GM12878 (cell line): ENCODE measurements around the gene USP47. TPM values are rescaled to one million over a fixed set of nuclear protein-coding genes. Genes with fewer than 3 reads are reported as not detected.

Experiments used
- ATAC-seq: fragments of 200-7000 bp; cut with Tn5 transposase; 3 replicates; pipeline ENCODE4 v1.9.1; 2020; ENCODE audit warnings: mild to moderate bottlenecking, moderate library complexity
- BruUV-seq: library from RNA; stranded (reverse); fragments of 400-500 nt; replicated peaks from 2 replicates; lab custom pipeline; 2021; lab: Mats Ljungman, UMichigan
- CTCF ChIA-PET: fragments of 300-600 bp; sonication (Branson Sonifier 250); formaldehyde crosslinking; extraction: SDS; loops from one replicate; lab custom pipeline; 2021; ENCODE audit warnings: inconsistent platforms; lab: Yijun Ruan, JAX
- POLR2A ChIA-PET: fragments of 350-600 bp; formaldehyde crosslinking; extraction: SDS; loops from one replicate; lab custom pipeline; 2021; ENCODE audit warnings: inconsistent platforms; lab: Charles Lee
- RAD21 ChIA-PET: fragments of 300-600 bp; sonication (Branson Sonifier 250); formaldehyde crosslinking; loops from one replicate; lab custom pipeline; 2023; ENCODE audit warnings: antibody characterized with exemption; ENCODE audit not compliant: unreplicated experiment; lab: Charles Lee
- SMC1A ChIA-PET: fragments of 300-600 bp; sonication (Branson Sonifier 250); formaldehyde crosslinking; loops from one replicate; lab custom pipeline; 2023; ENCODE audit not compliant: unreplicated experiment, uncharacterized antibody; lab: Charles Lee
- DNase-seq: peaks from one replicate; pipeline ENCODE4 v3.0.0-alpha.2; 2011; ENCODE audit warnings: low read depth, low spot score
- FAIRE-seq: peaks from 3 replicates; lab custom pipeline; 2011; peaks lifted over from hg19 to GRCh38; lab: Jason Lieb, UNC
- H2AFZ ChIP-seq: 2 replicates; pipeline ENCODE4 v1.6.0; 2011; ENCODE audit warnings: low read depth, low read length, control low read depth; ENCODE audit not compliant: control insufficient read depth
- H3K27ac ChIP-seq: 2 replicates; pipeline ENCODE4 v1.5.1; 2011; ENCODE audit warnings: control low read depth; ENCODE audit not compliant: control insufficient read depth, insufficient read depth
- H3K27me3 ChIP-seq, 2 experiments: replicated peaks in 1 of 2; 2 replicates each; pipeline versions ENCODE4 v1.6.0 to v1.6.1; 2011; ENCODE audit warnings: low read length in 1 of 2; ENCODE audit not compliant: control insufficient read depth in 2 of 2, insufficient read depth in 2 of 2
- H3K36me3 ChIP-seq, 2 experiments: 2 replicates each; pipeline ENCODE4 v1.5.1; 2011; ENCODE audit warnings: low read length in 1 of 2; ENCODE audit not compliant: control insufficient read depth in 2 of 2, insufficient read depth in 2 of 2
- H3K4me1 ChIP-seq: 2 replicates; pipeline ENCODE4 v1.6.1; 2011; ENCODE audit warnings: mild to moderate bottlenecking, low read length, moderate library complexity, mixed read lengths; ENCODE audit not compliant: control insufficient read depth, insufficient read depth
- H3K4me2 ChIP-seq: 2 replicates; pipeline ENCODE4 v1.6.0; 2011; ENCODE audit warnings: control low read depth; ENCODE audit not compliant: control insufficient read depth, insufficient read depth
- H3K4me3 ChIP-seq: fragments of 200-600 bp; sonication (generic); 2 replicates; pipeline ENCODE4 v1.5.1; 2016
- H3K79me2 ChIP-seq: 2 replicates; pipeline ENCODE4 v1.6.0; 2011; ENCODE audit warnings: low read length; ENCODE audit not compliant: control insufficient read depth, insufficient read depth
- H3K9ac ChIP-seq: 2 replicates; pipeline ENCODE4 v1.8.0; 2011; ENCODE audit warnings: low read length, control low read depth, mixed read lengths; ENCODE audit not compliant: control insufficient read depth, insufficient read depth
- H3K9me3 ChIP-seq: replicated peaks from 3 replicates; pipeline ENCODE4 v1.5.1; 2011; ENCODE audit warnings: mild to moderate bottlenecking, low read length; ENCODE audit not compliant: control insufficient read depth, insufficient read depth
- H4K20me1 ChIP-seq: 2 replicates; pipeline ENCODE4 v1.6.0; 2011; ENCODE audit not compliant: control insufficient read depth, insufficient read depth
- BCL11A ChIP-seq: IDR thresholded peaks from 2 replicates; pipeline ENCODE4 v1.6.1; 2011; ENCODE audit warnings: low read depth, low read length
- FOXM1 ChIP-seq: IDR thresholded peaks from 2 replicates; pipeline ENCODE4 v1.6.1; 2012; ENCODE audit warnings: low read depth, mild to moderate bottlenecking, inconsistent platforms, low read length, moderate library complexity
- POLR2AphosphoS5 ChIP-seq: IDR thresholded peaks from 2 replicates; pipeline ENCODE4 v1.6.1; 2011; ENCODE audit warnings: mild to moderate bottlenecking, low read length, inconsistent platforms
- TCF3 ChIP-seq: IDR thresholded peaks from 2 replicates; pipeline ENCODE4 v1.6.1; 2012; ENCODE audit warnings: low read depth, mild to moderate bottlenecking, low read length, borderline replicate concordance; ENCODE audit not compliant: insufficient read depth
- ZNF384 ChIP-seq: IDR thresholded peaks from 2 replicates; pipeline ENCODE4 v1.6.1; 2012; ENCODE audit warnings: low read depth, mild to moderate bottlenecking, low read length, improper control_type of control experiment, borderline replicate concordance
- WGBS: methylation state at CpG from one replicate; pipeline ENCODE4 v1.1.6; 2016; ENCODE audit warnings: low lambda C conversion rate; ENCODE audit not compliant: insufficient replicate concordance, insufficient coverage; ENCODE audit errors: missing lambda C conversion rate; 5-methylcytosine and 5-hydroxymethylcytosine counted together
- in situ Hi-C: fragments of 300-500 bp; cut with MboI; formaldehyde crosslinking; loops from 9 replicates; pipeline ENCODE4 v1.14.3; 2018; ENCODE audit warnings: mixed read lengths
- intact Hi-C: fragments of 100-400 bp; cut with micrococcal nuclease; formaldehyde crosslinking; loops from one replicate; pipeline ENCODE4 v1.14.2; 2022; ENCODE audit not compliant: unreplicated experiment
- polyA plus RNA-seq, 11 experiments: library from polyadenylated mRNA; depleted of rRNA in 4 of 11; unstranded in 6 of 11; stranded (reverse) in 5 of 11; fragments of >200 nt; fragmentation: Nextera tagmentation in 4 of 11; fragmentation: Illumina TruSeq in 1 of 11; extraction: Ambion mirVana in 4 of 11; extraction: Trizol in 1 of 11; gene quantifications; 1 replicate in 1 of 11; 2 replicates in 10 of 11; pipeline versions ENCODE4 v1.2.1 to v1.2.3, GENCODE V29; 2011 to 2016; ENCODE audit warnings: inconsistent platforms in 2 of 11, missing spikeins in 2 of 11, low read depth in 1 of 11
- total RNA-seq, 4 experiments: library from RNA; depleted of rRNA in 3 of 4; stranded (reverse); fragments of >200 nt in 3 of 4; fragmentation: Illumina TruSeq in 1 of 4; extraction: Trizol in 1 of 4; gene quantifications; 2 replicates each; pipeline versions ENCODE4 v1.2.1 to v1.2.3, GENCODE V29; 2013 to 2021
- TF ChIP-seq, protein P1 (sequence below): IDR thresholded peaks from 2 replicates; pipeline ENCODE4 v1.6.1; 2011; ENCODE audit warnings: low read depth, low read length, improper control_type of control experiment, borderline replicate concordance
- TF ChIP-seq, protein P2 (sequence below): fragments of 450-650 bp; IDR thresholded peaks from 2 replicates; pipeline ENCODE4 v1.6.1; 2017; ENCODE audit warnings: mild to moderate bottlenecking, moderate library complexity
- TF ChIP-seq, protein P3 (sequence below): IDR thresholded peaks from 2 replicates; pipeline ENCODE4 v1.6.1; 2011; ENCODE audit warnings: borderline replicate concordance, low read depth, mild to moderate bottlenecking, moderate library complexity, low read length; ENCODE audit not compliant: insufficient read depth, poor library complexity, severe bottlenecking

USP47 gene
- total and polyA plus RNA-seq, 10 of the 15 experiments (the other 5 are each of a cell fraction or from before 2014, with no cell fraction given) = 13.9 to 54.0 (median 31.6) TPM

DNA sequence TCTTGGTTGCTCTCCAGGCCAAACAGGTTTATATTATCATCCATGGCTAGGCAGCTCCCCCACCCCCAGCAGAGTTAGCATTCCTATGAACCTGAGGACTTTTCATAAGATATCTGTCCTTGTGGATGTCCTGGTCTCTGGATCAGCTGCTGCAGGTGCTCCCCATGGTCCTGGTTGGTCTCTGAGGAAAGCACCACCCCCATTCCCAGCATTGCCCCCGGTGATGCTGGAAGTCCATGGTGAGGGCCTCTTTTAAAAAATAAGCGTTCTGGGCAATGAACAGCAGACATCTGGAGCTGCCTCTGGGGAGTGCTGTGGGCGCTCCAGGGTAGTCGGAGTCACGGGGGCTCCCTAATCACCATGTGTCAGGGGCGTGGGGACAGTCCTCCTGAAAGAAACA lies 140.1 kb downstream of the USP47 start:
- Histone ChIP-seq H2AFZ (no peak overlapping the region), H3K4me3 (no peak overlapping the region), H3K4me1 (no peaks in the 10 kb centered on the region), H4K20me1 (no peaks in the 10 kb centered on the region), H3K9ac (no peak overlapping the region), H3K36me3 (no peaks in the 10 kb centered on the region), H3K4me2 (no peak overlapping the region), H3K27me3 (peaks cover 0 to 1% of the 10 kb centered on the region in 2 experiments; a peak in 1 of 4 replicates), H3K27ac (no peak overlapping the region), H3K9me3 (no peaks in the 10 kb centered on the region), H3K79me2 (no peaks in the 10 kb centered on the region)
- ChIA-PET RAD21 (no interaction called here), POLR2A (no interaction called here), SMC1A (no interaction called here), CTCF (no interaction called here)
- BruUV-seq = no TSS peak
- in situ Hi-C loops (no loop called here), intact Hi-C loops (no loop called here)
- TF ChIP-seq POLR2AphosphoS5 (no peak), TCF3 (no peak), ZNF384 (no peak), FOXM1 (no peak), BCL11A (no peak)
- TF ChIP-seq, protein P1, sequence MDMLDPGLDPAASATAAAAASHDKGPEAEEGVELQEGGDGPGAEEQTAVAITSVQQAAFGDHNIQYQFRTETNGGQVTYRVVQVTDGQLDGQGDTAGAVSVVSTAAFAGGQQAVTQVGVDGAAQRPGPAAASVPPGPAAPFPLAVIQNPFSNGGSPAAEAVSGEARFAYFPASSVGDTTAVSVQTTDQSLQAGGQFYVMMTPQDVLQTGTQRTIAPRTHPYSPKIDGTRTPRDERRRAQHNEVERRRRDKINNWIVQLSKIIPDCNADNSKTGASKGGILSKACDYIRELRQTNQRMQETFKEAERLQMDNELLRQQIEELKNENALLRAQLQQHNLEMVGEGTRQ = no peak
- TF ChIP-seq, protein P2, sequence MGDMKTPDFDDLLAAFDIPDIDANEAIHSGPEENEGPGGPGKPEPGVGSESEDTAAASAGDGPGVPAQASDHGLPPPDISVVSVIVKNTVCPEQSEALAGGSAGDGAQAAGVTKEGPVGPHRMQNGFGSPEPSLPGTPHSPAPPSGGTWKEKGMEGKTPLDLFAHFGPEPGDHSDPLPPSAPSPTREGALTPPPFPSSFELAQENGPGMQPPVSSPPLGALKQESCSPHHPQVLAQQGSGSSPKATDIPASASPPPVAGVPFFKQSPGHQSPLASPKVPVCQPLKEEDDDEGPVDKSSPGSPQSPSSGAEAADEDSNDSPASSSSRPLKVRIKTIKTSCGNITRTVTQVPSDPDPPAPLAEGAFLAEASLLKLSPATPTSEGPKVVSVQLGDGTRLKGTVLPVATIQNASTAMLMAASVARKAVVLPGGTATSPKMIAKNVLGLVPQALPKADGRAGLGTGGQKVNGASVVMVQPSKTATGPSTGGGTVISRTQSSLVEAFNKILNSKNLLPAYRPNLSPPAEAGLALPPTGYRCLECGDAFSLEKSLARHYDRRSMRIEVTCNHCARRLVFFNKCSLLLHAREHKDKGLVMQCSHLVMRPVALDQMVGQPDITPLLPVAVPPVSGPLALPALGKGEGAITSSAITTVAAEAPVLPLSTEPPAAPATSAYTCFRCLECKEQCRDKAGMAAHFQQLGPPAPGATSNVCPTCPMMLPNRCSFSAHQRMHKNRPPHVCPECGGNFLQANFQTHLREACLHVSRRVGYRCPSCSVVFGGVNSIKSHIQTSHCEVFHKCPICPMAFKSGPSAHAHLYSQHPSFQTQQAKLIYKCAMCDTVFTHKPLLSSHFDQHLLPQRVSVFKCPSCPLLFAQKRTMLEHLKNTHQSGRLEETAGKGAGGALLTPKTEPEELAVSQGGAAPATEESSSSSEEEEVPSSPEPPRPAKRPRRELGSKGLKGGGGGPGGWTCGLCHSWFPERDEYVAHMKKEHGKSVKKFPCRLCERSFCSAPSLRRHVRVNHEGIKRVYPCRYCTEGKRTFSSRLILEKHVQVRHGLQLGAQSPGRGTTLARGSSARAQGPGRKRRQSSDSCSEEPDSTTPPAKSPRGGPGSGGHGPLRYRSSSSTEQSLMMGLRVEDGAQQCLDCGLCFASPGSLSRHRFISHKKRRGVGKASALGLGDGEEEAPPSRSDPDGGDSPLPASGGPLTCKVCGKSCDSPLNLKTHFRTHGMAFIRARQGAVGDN = no peak
- TF ChIP-seq, protein P3, sequence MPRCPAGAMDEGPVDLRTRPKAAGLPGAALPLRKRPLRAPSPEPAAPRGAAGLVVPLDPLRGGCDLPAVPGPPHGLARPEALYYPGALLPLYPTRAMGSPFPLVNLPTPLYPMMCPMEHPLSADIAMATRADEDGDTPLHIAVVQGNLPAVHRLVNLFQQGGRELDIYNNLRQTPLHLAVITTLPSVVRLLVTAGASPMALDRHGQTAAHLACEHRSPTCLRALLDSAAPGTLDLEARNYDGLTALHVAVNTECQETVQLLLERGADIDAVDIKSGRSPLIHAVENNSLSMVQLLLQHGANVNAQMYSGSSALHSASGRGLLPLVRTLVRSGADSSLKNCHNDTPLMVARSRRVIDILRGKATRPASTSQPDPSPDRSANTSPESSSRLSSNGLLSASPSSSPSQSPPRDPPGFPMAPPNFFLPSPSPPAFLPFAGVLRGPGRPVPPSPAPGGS = no peak
- FAIRE-seq (no peak), DNase-seq (no peak), ATAC-seq (no peak)
- WGBS = 29% methylated on average over 6 of the region's 6 CpGs
